PC-3 (cell line): ENCODE data around the gene CHSY1. TPM values are rescaled to one million over a fixed set of nuclear protein-coding genes. Genes with fewer than 3 reads are reported as not detected.

Experiments used
- ATAC-seq: fragments of 200-7000 bp; cut with Tn5 transposase; 2 replicates; pipeline ENCODE4 v1.9.1; 2020; ENCODE audit warnings: mild to moderate bottlenecking, moderate library complexity
- BruUV-seq: library from RNA; stranded (reverse); fragments of 400-500 nt; replicated peaks from 2 replicates; lab custom pipeline; 2021; lab: Mats Ljungman, UMichigan
- CTCF ChIA-PET: fragments of 300-600 bp; sonication (Branson Sonifier 250); formaldehyde crosslinking; loops from one replicate; lab custom pipeline; 2022; ENCODE audit warnings: antibody characterized with exemption; lab: Charles Lee
- POLR2A ChIA-PET: fragments of 300-600 bp; sonication (Branson Sonifier 250); formaldehyde crosslinking; loops from one replicate; lab custom pipeline; 2022; ENCODE audit warnings: antibody characterized with exemption; ENCODE audit not compliant: unreplicated experiment; lab: Charles Lee
- DNase-seq: peaks from one replicate; pipeline ENCODE4 v3.0.0-alpha.2; 2015
- H2AFZ ChIP-seq: fragments of 300-600 bp; sonication (generic); 2 replicates; pipeline ENCODE4 v1.6.0; 2016; ENCODE audit warnings: antibody characterized with exemption, low read length
- H3F3A ChIP-seq: fragments of 300-600 bp; sonication (generic); one replicate; pipeline ENCODE4 v1.6.0; 2017; ENCODE audit warnings: antibody characterized with exemption, low read length, control low read depth, mild to moderate bottlenecking; ENCODE audit not compliant: unreplicated experiment
- H3K27ac ChIP-seq: fragments of 300-600 bp; sonication (generic); 2 replicates; pipeline ENCODE4 v1.5.1; 2016; ENCODE audit warnings: mild to moderate bottlenecking, low read length
- H3K27me3 ChIP-seq: fragments of 300-600 bp; sonication (generic); 2 replicates; pipeline ENCODE4 v1.6.1; 2016; ENCODE audit warnings: low read length, mixed read lengths
- H3K36me3 ChIP-seq: fragments of 300-600 bp; sonication (generic); 2 replicates; pipeline ENCODE4 v1.6.1; 2016; ENCODE audit warnings: low read depth, mixed run types, low read length, mixed read lengths
- H3K4me1 ChIP-seq: fragments of 300-600 bp; sonication (generic); 2 replicates; pipeline ENCODE4 v1.5.1; 2016; ENCODE audit warnings: low read length; ENCODE audit not compliant: insufficient read depth
- H3K4me2 ChIP-seq: fragments of 300-600 bp; sonication (generic); 2 replicates; pipeline ENCODE4 v1.6.0; 2016; ENCODE audit warnings: low read length
- H3K4me3 ChIP-seq: fragments of 300-600 bp; sonication (generic); 2 replicates; pipeline ENCODE4 v1.5.1; 2016; ENCODE audit warnings: mild to moderate bottlenecking, low read length, mixed read lengths
- H3K79me2 ChIP-seq: fragments of 300-600 bp; sonication (generic); 2 replicates; pipeline ENCODE4 v1.6.1; 2017; ENCODE audit warnings: low read length, mixed read lengths
- H3K9ac ChIP-seq: fragments of 300-600 bp; sonication (generic); 2 replicates; pipeline ENCODE4 v1.6.0; 2016; ENCODE audit warnings: mild to moderate bottlenecking, low read length
- H3K9me2 ChIP-seq: fragments of 300-600 bp; sonication (generic); replicated peaks from 2 replicates; pipeline ENCODE4 v1.6.1; 2016; ENCODE audit warnings: mixed run types, low read length, mixed read lengths
- H3K9me3 ChIP-seq: fragments of 300-600 bp; sonication (generic); 2 replicates; pipeline ENCODE4 v1.6.1; 2016; ENCODE audit warnings: low read length, mixed read lengths
- H4K20me1 ChIP-seq: fragments of 300-600 bp; sonication (generic); 2 replicates; pipeline ENCODE4 v1.6.1; 2016; ENCODE audit warnings: low read length, mixed read lengths
- EZH2 ChIP-seq: fragments of 300-600 bp; sonication (generic); IDR thresholded peaks from one replicate; pipeline ENCODE4 v1.6.1; 2017; ENCODE audit warnings: antibody characterized with exemption, mild to moderate bottlenecking, low read length; ENCODE audit not compliant: unreplicated experiment
- EZH2phosphoT487 ChIP-seq: fragments of 300-600 bp; sonication (generic); IDR thresholded peaks from 2 replicates; pipeline ENCODE4 v1.6.1; 2018; ENCODE audit warnings: mild to moderate bottlenecking, antibody characterized with exemption, low read length, borderline replicate concordance
- intact Hi-C: fragments of 100-400 bp; cut with micrococcal nuclease; formaldehyde crosslinking; loops from 2 replicates; pipeline ENCODE4 v1.9.0; 2023
- total RNA-seq: library from RNA; depleted of rRNA; stranded (reverse); fragments of >200 nt; gene quantifications from 2 replicates; pipeline ENCODE4 v1.2.3, GENCODE V29; 2014
- TF ChIP-seq, protein P1 (sequence below): fragments of 300-600 bp; sonication (generic); conservative IDR thresholded peaks from 2 replicates; pipeline ENCODE4 v1.5.1; 2017; ENCODE audit warnings: antibody characterized with exemption, low read depth, mild to moderate bottlenecking, low read length

Gene CHSY1
- total RNA-seq, 1 experiment from 2014 or later, result 13.8 TPM

DNA sequence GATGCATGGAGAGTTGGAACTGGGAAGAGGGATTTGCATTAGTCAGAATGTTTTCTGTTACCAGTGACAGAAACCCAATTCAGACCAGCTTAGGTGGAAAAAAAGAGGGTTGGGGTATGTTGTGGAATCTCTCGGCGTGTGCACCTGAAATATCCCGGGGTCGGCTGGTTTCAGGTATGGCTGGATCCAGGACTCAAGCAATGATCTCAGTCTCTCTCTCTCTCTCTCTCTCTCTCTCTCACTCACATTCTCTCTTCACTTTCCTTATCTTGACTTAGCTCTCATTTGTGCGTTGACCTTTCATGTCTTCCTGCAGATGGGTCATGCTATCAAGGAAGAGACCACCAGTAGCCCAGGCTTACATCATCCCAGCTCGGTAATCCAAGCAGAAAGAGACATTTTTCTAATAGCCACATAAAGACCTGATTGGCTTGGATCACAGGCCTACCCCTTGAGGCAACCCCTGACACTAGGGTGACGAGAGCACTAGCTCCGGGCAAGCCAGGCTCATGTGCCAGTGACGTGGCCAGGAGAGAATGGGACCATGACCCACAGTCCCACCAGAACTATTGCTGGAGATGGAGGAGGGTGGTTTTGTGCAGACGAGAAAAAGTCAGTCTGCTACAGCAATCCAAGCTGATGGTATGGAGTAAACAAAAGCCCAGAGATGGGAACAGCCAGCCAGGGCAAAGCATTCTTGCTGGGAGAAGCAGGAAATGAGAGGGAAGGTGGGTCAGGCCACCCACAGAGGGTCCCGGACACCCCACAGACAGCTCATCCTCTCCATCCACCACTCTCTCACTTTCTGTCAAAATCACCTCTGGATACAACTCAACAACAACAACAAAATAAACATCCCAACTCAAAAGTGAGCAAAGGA is 91.7 kb downstream of the CHSY1 start:
- Histone ChIP-seq H3K4me3 (no peak overlapping the region), H3K79me2 (no peaks in the 10 kb centered on the region), H3K4me1 (no peaks in the 10 kb centered on the region), H4K20me1 (no peaks in the 10 kb centered on the region), H3K36me3 (no peaks in the 10 kb centered on the region), H3F3A (no peaks in the 10 kb centered on the region), H2AFZ (no peak overlapping the region), H3K9me3 (peaks cover 6% of the 10 kb centered on the region; the same call in 1 of the 2 replicates), H3K9me2 (no peaks in the 10 kb centered on the region), H3K27ac (no peak overlapping the region), H3K27me3 (no peaks in the 10 kb centered on the region), H3K9ac (no peak overlapping the region), H3K4me2 (no peak overlapping the region)
- DNase-seq, result no peak
- ATAC-seq, result no peak
- TF ChIP-seq EZH2phosphoT487 (no peak), EZH2 (no peak)
- TF ChIP-seq, protein P1, sequence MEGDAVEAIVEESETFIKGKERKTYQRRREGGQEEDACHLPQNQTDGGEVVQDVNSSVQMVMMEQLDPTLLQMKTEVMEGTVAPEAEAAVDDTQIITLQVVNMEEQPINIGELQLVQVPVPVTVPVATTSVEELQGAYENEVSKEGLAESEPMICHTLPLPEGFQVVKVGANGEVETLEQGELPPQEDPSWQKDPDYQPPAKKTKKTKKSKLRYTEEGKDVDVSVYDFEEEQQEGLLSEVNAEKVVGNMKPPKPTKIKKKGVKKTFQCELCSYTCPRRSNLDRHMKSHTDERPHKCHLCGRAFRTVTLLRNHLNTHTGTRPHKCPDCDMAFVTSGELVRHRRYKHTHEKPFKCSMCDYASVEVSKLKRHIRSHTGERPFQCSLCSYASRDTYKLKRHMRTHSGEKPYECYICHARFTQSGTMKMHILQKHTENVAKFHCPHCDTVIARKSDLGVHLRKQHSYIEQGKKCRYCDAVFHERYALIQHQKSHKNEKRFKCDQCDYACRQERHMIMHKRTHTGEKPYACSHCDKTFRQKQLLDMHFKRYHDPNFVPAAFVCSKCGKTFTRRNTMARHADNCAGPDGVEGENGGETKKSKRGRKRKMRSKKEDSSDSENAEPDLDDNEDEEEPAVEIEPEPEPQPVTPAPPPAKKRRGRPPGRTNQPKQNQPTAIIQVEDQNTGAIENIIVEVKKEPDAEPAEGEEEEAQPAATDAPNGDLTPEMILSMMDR, result no peak
- CTCF ChIA-PET, result no interaction called here
- no TSS peak for BruUV-seq
- intact Hi-C loops, result no loop called here
- POLR2A ChIA-PET, result no interaction called here

DNA sequence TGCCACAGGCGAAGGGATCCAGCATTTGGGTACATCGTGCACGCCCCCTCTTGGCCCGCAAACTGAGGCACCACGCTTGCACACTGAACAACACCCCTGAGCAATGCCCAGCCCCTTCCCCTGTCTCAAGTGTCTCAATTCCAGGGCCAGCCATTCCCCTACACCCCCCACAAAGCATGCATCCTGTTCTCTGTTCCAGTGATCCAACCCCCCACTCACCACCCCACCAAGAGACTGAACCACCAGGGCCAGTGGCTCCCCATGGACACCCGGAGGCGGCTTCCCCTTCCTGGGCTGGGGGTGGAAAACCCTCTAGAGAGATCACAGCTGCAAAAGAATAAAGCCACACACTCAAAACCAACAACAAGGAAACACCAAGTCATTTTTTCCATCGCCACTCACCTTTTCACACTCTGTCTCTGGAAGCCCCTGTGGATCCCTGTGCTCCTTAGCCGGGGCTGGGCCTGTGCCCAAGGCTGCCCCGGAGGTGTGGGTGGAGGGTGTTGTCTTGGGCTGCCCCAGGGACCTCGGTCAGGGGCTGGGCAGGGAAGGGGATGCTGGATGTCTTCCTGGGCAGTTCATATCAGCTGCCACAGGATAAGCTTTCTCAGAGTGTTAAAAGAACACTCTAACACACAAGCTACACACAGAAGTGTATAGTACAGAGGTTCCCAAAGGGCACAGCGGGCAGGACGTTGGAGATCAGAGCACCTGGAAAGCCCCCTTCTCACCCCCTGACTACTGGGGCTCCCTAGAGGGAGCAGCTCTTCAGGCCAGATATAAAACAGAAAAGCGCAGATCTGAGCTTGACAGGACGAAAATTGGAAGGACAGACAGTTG is 92.5 kb downstream of the CHSY1 start:
- no peak overlapping the region for H3K4me3 ChIP-seq
- H3K4me1 ChIP-seq, result no peaks in the 10 kb centered on the region
- H2AFZ ChIP-seq, result no peak overlapping the region
- no peak overlapping the region for H3K27ac ChIP-seq
- ChIA-PET CTCF (no interaction called here), POLR2A (no interaction called here)
- no peaks in the 10 kb centered on the region for H3K79me2 ChIP-seq
- intact Hi-C loops, result no loop called here
- no peak overlapping the region for H3K4me2 ChIP-seq
- no peaks in the 10 kb centered on the region for H3K27me3 ChIP-seq
- H3F3A ChIP-seq, result no peaks in the 10 kb centered on the region
- no peak overlapping the region for H3K9ac ChIP-seq
- ATAC-seq (no peak), DNase-seq (no peak)
- H4K20me1 ChIP-seq, result no peaks in the 10 kb centered on the region
- H3K36me3 ChIP-seq, result no peaks in the 10 kb centered on the region
- BruUV-seq, result no TSS peak
- H3K9me2 ChIP-seq, result no peaks in the 10 kb centered on the region
- peaks cover 3% of the 10 kb centered on the region; the same call in 1 of the 2 replicates for H3K9me3 ChIP-seq
- no peak for TF ChIP-seq EZH2
- TF ChIP-seq, protein P1, result no peak
